ENCODE data around the gene BIRC3.

Gene BIRC3

GRCh38 chr11:102378818-102379217 is 61.5 kb downstream of the BIRC3 start:
- DNase-seq: no peak

GRCh38 chr11:102382384-102382783 is 65.1 kb downstream of the BIRC3 start:
- DNase-seq: no peak

GRCh38 chr11:102383839-102384238 is 66.6 kb downstream of the BIRC3 start:
- no peak for DNase-seq

GRCh38 chr11:102384419-102385079 is 67.3 kb downstream of the BIRC3 start:
- no peak for DNase-seq

GRCh38 chr11:102385085-102386007 is 68.1 kb downstream of the BIRC3 start:
- DNase-seq: no peak

- DNase-seq: no peak
These were observed 69.0 kb downstream of the BIRC3 start for GRCh38 chr11:102386136-102386734.

GRCh38 chr11:102387043-102387781 is 69.9 kb downstream of the BIRC3 start:
- DNase-seq: no peak
